ENCODE results near the gene EPHB6.

EPHB6 gene

GRCh38 chr7:142864980-142865747, 10.3 kb downstream of the EPHB6 start:
- no peak for FAIRE-seq

- no peak for FAIRE-seq
Observed at GRCh38 chr7:142865766-142866165, 10.9 kb downstream of the EPHB6 start.

GRCh38 chr7:142866361-142867096, 11.7 kb downstream of the EPHB6 start:
- no peak for FAIRE-seq

- no peak for FAIRE-seq
Observed at GRCh38 chr7:142867097-142867378, 12.2 kb downstream of the EPHB6 start.

GRCh38 chr7:142867398-142868187, 12.7 kb downstream of the EPHB6 start:
- FAIRE-seq, result no peak

- FAIRE-seq, result no peak
Observed at GRCh38 chr7:142868188-142868985, 13.5 kb downstream of the EPHB6 start.

GRCh38 chr7:142868986-142869415, 14.1 kb downstream of the EPHB6 start:
- FAIRE-seq, result no peak

GRCh38 chr7:142869434-142869833, 14.6 kb downstream of the EPHB6 start:
- no peak for FAIRE-seq

GRCh38 chr7:142870147-142870559, 15.3 kb downstream of the EPHB6 start:
- no peak for FAIRE-seq

GRCh38 chr7:142870566-142871259, 15.8 kb downstream of the EPHB6 start:
- FAIRE-seq, result no peak

- no peak for FAIRE-seq
Observed at GRCh38 chr7:142871260-142872105, 16.6 kb downstream of the EPHB6 start.

GRCh38 chr7:142872106-142872675, 17.3 kb downstream of the EPHB6 start:
- no peak for FAIRE-seq

GRCh38 chr7:142873281-142873784, 18.5 kb downstream of the EPHB6 start:
- no peak for FAIRE-seq

GRCh38 chr7:142873871-142874270, 19.0 kb downstream of the EPHB6 start:
- no peak for FAIRE-seq

- FAIRE-seq, result no peak
Observed at GRCh38 chr7:142874409-142874808, 19.5 kb downstream of the EPHB6 start.

GRCh38 chr7:142874837-142875236, 20.0 kb downstream of the EPHB6 start:
- no peak for FAIRE-seq

GRCh38 chr7:142875456-142875855, 20.6 kb downstream of the EPHB6 start:
- FAIRE-seq, result no peak

- FAIRE-seq, result no peak
Observed at GRCh38 chr7:142876236-142876960, 21.5 kb downstream of the EPHB6 start.

- FAIRE-seq, result no peak
Observed at GRCh38 chr7:142876991-142877910, 22.4 kb downstream of the EPHB6 start.
